HCT116 (cell line): ENCODE data around the gene TAX1BP1.

Source experiments
- ATF3 ChIP-seq: IDR thresholded peaks from 2 replicates; pipeline ENCODE4 v1.6.1; 2012
- ELF1 ChIP-seq: IDR thresholded peaks from 2 replicates; pipeline ENCODE4 v1.6.1; 2012; ENCODE audit warnings: low read depth, borderline replicate concordance
- EZH2phosphoT487 ChIP-seq: fragments of 200-600 bp; IDR thresholded peaks from 2 replicates; pipeline ENCODE4 v1.6.1; 2018; ENCODE audit warnings: antibody characterized with exemption, borderline replicate concordance
- FOSL1 ChIP-seq: IDR thresholded peaks from 2 replicates; pipeline ENCODE4 v1.6.1; 2012; ENCODE audit warnings: low read depth
- POLR2A ChIP-seq: IDR thresholded peaks from 2 replicates; pipeline ENCODE4 v1.7.0; 2011; ENCODE audit warnings: borderline replicate concordance; ENCODE audit not compliant: insufficient read depth, insufficient read length; ENCODE audit errors: extremely low read depth
- POLR2AphosphoS5 ChIP-seq: IDR thresholded peaks from 2 replicates; pipeline ENCODE4 v1.6.1; 2011; ENCODE audit warnings: mild to moderate bottlenecking, low read depth, low read length, moderate library complexity
- RAD21 ChIP-seq: IDR thresholded peaks from 2 replicates; pipeline ENCODE4 v1.6.1; 2012; ENCODE audit warnings: low read depth, mild to moderate bottlenecking
- SP1 ChIP-seq: IDR thresholded peaks from 2 replicates; pipeline ENCODE4 v1.6.1; 2012; ENCODE audit warnings: low read depth
- ZNF274 ChIP-seq: fragments of 200-500 bp; sonication (Bioruptor generic); IDR thresholded peaks from 2 replicates; pipeline ENCODE4 v1.6.1; 2014; ENCODE audit warnings: mild to moderate bottlenecking, low read depth, low read length, inconsistent platforms
- TF ChIP-seq, protein P1 (sequence below), 3 experiments: fragments of 200-600 bp in 1 of 3; sonication (generic) in 1 of 3; IDR thresholded peaks in 2 of 3; conservative IDR thresholded peaks in 1 of 3; 2 replicates each; pipeline ENCODE4 v1.5.1; 2012 to 2017; ENCODE audit warnings: low read depth in 2 of 3, low read length in 2 of 3, antibody characterized with exemption in 1 of 3, borderline replicate concordance in 1 of 3, control low read depth in 1 of 3, mild to moderate bottlenecking in 1 of 3, mixed read lengths in 1 of 3, mixed run types in 1 of 3, moderate library complexity in 1 of 3; ENCODE audit not compliant: insufficient read depth in 1 of 3
- TF ChIP-seq, protein P2 (sequence below): IDR thresholded peaks from 2 replicates; pipeline ENCODE4 v1.6.1; 2011; ENCODE audit warnings: mild to moderate bottlenecking, low read length, moderate library complexity; ENCODE audit not compliant: insufficient replicate concordance; ENCODE audit errors: extremely low read depth
- TF ChIP-seq, protein P3 (sequence below): IDR thresholded peaks from 2 replicates; pipeline ENCODE4 v1.6.1; 2012; ENCODE audit warnings: low read depth

DNA sequence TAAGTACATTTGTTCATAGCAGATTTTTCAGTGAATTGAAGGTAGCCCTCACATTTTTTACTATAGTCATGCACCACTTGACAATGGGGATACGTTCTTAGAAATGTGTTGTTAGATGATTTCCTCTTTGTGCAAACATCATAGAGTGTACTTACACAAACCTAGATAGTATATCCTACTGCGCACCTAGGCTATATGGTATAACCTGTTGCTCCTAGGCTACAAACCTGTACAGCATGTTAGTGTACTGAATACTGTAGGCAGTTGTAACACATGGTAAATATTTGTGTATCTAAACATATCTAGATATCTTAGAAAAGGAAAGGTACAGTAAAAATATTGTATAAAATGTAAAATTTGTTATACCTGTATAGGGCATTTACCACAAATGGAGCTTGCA, 41.2 kb downstream of the TAX1BP1 start:
- no peak for TF ChIP-seq SP1
- TF ChIP-seq, protein P1, sequence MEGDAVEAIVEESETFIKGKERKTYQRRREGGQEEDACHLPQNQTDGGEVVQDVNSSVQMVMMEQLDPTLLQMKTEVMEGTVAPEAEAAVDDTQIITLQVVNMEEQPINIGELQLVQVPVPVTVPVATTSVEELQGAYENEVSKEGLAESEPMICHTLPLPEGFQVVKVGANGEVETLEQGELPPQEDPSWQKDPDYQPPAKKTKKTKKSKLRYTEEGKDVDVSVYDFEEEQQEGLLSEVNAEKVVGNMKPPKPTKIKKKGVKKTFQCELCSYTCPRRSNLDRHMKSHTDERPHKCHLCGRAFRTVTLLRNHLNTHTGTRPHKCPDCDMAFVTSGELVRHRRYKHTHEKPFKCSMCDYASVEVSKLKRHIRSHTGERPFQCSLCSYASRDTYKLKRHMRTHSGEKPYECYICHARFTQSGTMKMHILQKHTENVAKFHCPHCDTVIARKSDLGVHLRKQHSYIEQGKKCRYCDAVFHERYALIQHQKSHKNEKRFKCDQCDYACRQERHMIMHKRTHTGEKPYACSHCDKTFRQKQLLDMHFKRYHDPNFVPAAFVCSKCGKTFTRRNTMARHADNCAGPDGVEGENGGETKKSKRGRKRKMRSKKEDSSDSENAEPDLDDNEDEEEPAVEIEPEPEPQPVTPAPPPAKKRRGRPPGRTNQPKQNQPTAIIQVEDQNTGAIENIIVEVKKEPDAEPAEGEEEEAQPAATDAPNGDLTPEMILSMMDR (IDR thresholded peaks at IDR 0.05 in 2 of 3, conservative IDR thresholded peaks at IDR 0.05 in 1 of 3; ENCODE audit: borderline replicate concordance in 1 of 3, insufficient read depth in 1 of 3, low read depth in 2 of 3, low read length in 2 of 3) = no peak
- TF ChIP-seq EZH2phosphoT487 = no peak
- no peak for TF ChIP-seq FOSL1
- no peak for TF ChIP-seq ZNF274
- no peak for TF ChIP-seq POLR2AphosphoS5
- TF ChIP-seq ATF3 = no peak
- TF ChIP-seq, protein P2, sequence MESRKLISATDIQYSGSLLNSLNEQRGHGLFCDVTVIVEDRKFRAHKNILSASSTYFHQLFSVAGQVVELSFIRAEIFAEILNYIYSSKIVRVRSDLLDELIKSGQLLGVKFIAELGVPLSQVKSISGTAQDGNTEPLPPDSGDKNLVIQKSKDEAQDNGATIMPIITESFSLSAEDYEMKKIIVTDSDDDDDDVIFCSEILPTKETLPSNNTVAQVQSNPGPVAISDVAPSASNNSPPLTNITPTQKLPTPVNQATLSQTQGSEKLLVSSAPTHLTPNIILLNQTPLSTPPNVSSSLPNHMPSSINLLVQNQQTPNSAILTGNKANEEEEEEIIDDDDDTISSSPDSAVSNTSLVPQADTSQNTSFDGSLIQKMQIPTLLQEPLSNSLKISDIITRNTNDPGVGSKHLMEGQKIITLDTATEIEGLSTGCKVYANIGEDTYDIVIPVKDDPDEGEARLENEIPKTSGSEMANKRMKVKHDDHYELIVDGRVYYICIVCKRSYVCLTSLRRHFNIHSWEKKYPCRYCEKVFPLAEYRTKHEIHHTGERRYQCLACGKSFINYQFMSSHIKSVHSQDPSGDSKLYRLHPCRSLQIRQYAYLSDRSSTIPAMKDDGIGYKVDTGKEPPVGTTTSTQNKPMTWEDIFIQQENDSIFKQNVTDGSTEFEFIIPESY = no peak
- TF ChIP-seq, protein P3, sequence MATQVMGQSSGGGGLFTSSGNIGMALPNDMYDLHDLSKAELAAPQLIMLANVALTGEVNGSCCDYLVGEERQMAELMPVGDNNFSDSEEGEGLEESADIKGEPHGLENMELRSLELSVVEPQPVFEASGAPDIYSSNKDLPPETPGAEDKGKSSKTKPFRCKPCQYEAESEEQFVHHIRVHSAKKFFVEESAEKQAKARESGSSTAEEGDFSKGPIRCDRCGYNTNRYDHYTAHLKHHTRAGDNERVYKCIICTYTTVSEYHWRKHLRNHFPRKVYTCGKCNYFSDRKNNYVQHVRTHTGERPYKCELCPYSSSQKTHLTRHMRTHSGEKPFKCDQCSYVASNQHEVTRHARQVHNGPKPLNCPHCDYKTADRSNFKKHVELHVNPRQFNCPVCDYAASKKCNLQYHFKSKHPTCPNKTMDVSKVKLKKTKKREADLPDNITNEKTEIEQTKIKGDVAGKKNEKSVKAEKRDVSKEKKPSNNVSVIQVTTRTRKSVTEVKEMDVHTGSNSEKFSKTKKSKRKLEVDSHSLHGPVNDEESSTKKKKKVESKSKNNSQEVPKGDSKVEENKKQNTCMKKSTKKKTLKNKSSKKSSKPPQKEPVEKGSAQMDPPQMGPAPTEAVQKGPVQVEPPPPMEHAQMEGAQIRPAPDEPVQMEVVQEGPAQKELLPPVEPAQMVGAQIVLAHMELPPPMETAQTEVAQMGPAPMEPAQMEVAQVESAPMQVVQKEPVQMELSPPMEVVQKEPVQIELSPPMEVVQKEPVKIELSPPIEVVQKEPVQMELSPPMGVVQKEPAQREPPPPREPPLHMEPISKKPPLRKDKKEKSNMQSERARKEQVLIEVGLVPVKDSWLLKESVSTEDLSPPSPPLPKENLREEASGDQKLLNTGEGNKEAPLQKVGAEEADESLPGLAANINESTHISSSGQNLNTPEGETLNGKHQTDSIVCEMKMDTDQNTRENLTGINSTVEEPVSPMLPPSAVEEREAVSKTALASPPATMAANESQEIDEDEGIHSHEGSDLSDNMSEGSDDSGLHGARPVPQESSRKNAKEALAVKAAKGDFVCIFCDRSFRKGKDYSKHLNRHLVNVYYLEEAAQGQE = no peak
- TF ChIP-seq POLR2A = no peak
- no peak for TF ChIP-seq ELF1
- no peak for TF ChIP-seq RAD21
